OCI-LY1 (cell line): ENCODE data around the gene C10orf88.

ENCODE experiments used
- EZH2 ChIP-seq: fragments of 200-600 bp; sonication (generic), shearing (Covaris generic); IDR thresholded peaks from 2 replicates; pipeline ENCODE4 v1.8.0; 2017; ENCODE audit warnings: borderline replicate concordance, mixed run types, mild to moderate bottlenecking, antibody characterized with exemption, low read length, moderate library complexity, mixed read lengths
- TF ChIP-seq, protein P1 (sequence below): fragments of 200-600 bp; sonication (generic), shearing (Covaris generic); IDR thresholded peaks from 2 replicates; pipeline ENCODE4 v1.5.1; 2017; ENCODE audit warnings: mild to moderate bottlenecking, antibody characterized with exemption, low read length, moderate library complexity, mixed read lengths

DNA sequence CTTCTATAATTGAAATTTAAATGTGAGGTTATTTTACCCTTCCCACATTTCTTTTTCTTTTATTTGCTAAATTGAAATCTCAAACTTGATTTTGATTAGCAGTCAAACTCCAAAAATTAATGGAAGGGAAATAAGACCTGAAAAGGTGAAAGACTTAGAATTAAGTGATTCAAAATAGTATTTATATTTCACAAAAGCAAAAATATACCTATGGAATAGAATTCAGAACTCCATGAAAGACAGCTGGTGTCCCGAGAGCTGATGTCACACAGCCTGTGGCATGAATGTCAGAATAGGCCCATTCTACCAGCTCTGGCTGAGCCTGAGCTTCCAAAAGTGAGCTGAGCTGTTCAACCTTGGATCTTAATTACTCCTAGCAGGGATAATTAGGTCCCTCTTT, 43.7 kb downstream of the C10orf88 start, which contains the start of gene FAM24A:
- TF ChIP-seq, protein P1, sequence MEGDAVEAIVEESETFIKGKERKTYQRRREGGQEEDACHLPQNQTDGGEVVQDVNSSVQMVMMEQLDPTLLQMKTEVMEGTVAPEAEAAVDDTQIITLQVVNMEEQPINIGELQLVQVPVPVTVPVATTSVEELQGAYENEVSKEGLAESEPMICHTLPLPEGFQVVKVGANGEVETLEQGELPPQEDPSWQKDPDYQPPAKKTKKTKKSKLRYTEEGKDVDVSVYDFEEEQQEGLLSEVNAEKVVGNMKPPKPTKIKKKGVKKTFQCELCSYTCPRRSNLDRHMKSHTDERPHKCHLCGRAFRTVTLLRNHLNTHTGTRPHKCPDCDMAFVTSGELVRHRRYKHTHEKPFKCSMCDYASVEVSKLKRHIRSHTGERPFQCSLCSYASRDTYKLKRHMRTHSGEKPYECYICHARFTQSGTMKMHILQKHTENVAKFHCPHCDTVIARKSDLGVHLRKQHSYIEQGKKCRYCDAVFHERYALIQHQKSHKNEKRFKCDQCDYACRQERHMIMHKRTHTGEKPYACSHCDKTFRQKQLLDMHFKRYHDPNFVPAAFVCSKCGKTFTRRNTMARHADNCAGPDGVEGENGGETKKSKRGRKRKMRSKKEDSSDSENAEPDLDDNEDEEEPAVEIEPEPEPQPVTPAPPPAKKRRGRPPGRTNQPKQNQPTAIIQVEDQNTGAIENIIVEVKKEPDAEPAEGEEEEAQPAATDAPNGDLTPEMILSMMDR = no peak
- no peak for TF ChIP-seq EZH2
